ENCODE measurements around the gene NPIPA1.
"Not testable (repeated sequence)": the region's sequence is repeated elsewhere in the genome, so short reads cannot be mapped to it uniquely, and the experiment has no call there.

DNA sequence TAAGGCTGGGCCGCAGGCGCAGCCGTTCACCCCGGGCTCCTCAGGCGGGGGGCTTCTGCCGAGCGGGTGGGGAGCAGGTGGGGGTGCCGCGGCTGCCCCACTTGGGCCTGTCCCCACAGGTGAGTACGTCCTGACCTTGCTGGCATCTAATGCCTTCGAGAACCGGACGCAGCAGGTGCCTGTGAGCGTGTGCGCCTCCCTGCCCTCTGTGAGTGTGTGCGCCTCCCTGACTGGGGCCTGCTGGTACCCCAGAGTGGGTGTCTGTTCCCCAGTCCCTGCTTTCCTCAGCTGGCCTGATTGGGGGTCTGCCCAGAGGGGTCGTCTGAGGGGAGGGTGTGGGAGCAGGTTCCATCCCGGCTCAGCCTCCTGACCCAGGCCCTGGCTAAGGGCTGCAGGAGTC, 12.3 kb upstream of the NPIPA1 start:
- TF ChIP-seq, protein P1, sequence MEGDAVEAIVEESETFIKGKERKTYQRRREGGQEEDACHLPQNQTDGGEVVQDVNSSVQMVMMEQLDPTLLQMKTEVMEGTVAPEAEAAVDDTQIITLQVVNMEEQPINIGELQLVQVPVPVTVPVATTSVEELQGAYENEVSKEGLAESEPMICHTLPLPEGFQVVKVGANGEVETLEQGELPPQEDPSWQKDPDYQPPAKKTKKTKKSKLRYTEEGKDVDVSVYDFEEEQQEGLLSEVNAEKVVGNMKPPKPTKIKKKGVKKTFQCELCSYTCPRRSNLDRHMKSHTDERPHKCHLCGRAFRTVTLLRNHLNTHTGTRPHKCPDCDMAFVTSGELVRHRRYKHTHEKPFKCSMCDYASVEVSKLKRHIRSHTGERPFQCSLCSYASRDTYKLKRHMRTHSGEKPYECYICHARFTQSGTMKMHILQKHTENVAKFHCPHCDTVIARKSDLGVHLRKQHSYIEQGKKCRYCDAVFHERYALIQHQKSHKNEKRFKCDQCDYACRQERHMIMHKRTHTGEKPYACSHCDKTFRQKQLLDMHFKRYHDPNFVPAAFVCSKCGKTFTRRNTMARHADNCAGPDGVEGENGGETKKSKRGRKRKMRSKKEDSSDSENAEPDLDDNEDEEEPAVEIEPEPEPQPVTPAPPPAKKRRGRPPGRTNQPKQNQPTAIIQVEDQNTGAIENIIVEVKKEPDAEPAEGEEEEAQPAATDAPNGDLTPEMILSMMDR (IDR thresholded peaks at IDR 0.05), result not testable (repeated sequence)
- not testable (repeated sequence) for TF ChIP-seq POLR2A (IDR thresholded peaks at IDR 0.05)
